CD8-positive, alpha-beta memory T cell (primary cell): ENCODE data around the gene NT5DC4. TPM values are rescaled to one million over a fixed set of nuclear protein-coding genes. Genes with fewer than 3 reads are reported as not detected.
"Not testable (repeated sequence)": the region's sequence is repeated elsewhere in the genome, so short reads cannot be mapped to it uniquely, and the experiment has no call there.

Source experiments
- CTCF ChIA-PET: fragments of 350-600 bp; sonication (Branson Sonifier 250); formaldehyde crosslinking; loops from one replicate; lab custom pipeline; 2021; ENCODE audit warnings: antibody characterized with exemption; lab: Charles Lee
- POLR2A ChIA-PET: fragments of 350-600 bp; sonication (Branson Sonifier 250); formaldehyde crosslinking; loops from one replicate; lab custom pipeline; 2021; ENCODE audit warnings: antibody characterized with exemption; lab: Charles Lee
- DNase-seq, 5 donors: peaks; one replicate each; pipeline versions ENCODE4 v3.0.0 to v3.0.0-alpha.2; 2020 to 2022; ENCODE audit warnings: mixed read lengths in 1 of 5
- H3K27ac ChIP-seq: one replicate; pipeline ENCODE4 v1.7.0; 2013; ENCODE audit warnings: low read depth, mild to moderate bottlenecking, low read length, moderate library complexity
- H3K27me3 ChIP-seq: 2 replicates; pipeline ENCODE4 v1.7.0; 2013; ENCODE audit warnings: low read length, mild to moderate bottlenecking; ENCODE audit not compliant: insufficient read depth, poor library complexity, severe bottlenecking
- H3K36me3 ChIP-seq: 2 replicates; pipeline ENCODE4 v1.7.0; 2013; ENCODE audit warnings: mild to moderate bottlenecking, low read length, moderate library complexity; ENCODE audit not compliant: insufficient read depth
- H3K4me1 ChIP-seq: 2 replicates; pipeline ENCODE4 v1.7.0; 2013; ENCODE audit warnings: mild to moderate bottlenecking, low read length, moderate library complexity; ENCODE audit not compliant: insufficient read depth
- H3K4me3 ChIP-seq: 2 replicates; pipeline ENCODE4 v1.7.0; 2013; ENCODE audit warnings: mild to moderate bottlenecking, low read length
- H3K9me3 ChIP-seq: 2 replicates; pipeline ENCODE4 v1.7.0; 2013; ENCODE audit warnings: mild to moderate bottlenecking, low read length
- H3K27ac Mint-ChIP-seq, 8 donors: one replicate each; pipeline ENCODE4 v1.8.0; 2020 to 2021; ENCODE audit warnings: mixed read lengths in 8 of 8, mild to moderate bottlenecking in 6 of 8, inconsistent platforms in 3 of 8, moderate library complexity in 3 of 8
- H3K27me3 Mint-ChIP-seq, 2 donors: one replicate each; pipeline ENCODE4 v1.8.0; 2020 to 2021; ENCODE audit warnings: mixed read lengths in 2 of 2, mild to moderate bottlenecking in 1 of 2, moderate library complexity in 1 of 2
- H3K36me3 Mint-ChIP-seq, 3 donors: one replicate each; pipeline ENCODE4 v1.8.0; 2020 to 2021; ENCODE audit warnings: mixed read lengths in 3 of 3, inconsistent platforms in 1 of 3, mild to moderate bottlenecking in 1 of 3
- H3K4me1 Mint-ChIP-seq, 3 donors: one replicate each; pipeline ENCODE4 v1.8.0; 2020 to 2021; ENCODE audit warnings: mixed read lengths in 3 of 3, inconsistent platforms in 1 of 3, mild to moderate bottlenecking in 1 of 3
- H3K4me3 Mint-ChIP-seq, 7 donors: one replicate each; pipeline ENCODE4 v1.8.0; 2020 to 2021; ENCODE audit warnings: mixed read lengths in 7 of 7, mild to moderate bottlenecking in 6 of 7, moderate library complexity in 4 of 7, inconsistent platforms in 2 of 7
- H3K9me3 Mint-ChIP-seq, 5 donors: one replicate each; pipeline ENCODE4 v1.8.0; 2020 to 2022; ENCODE audit warnings: mixed read lengths in 5 of 5, mild to moderate bottlenecking in 3 of 5, moderate library complexity in 2 of 5, inconsistent platforms in 1 of 5
- polyA plus RNA-seq: library from polyadenylated mRNA; unstranded; fragments of 300-500 nt; fragmentation: Illumina TruSeq; gene quantifications from one replicate; pipeline ENCODE4 v1.2.3, GENCODE V29; 2021
- total RNA-seq, 2 experiments: library from RNA; stranded (reverse); gene quantifications; one replicate each; pipeline ENCODE4 v1.2.3, GENCODE V29; 2021

Gene NT5DC4
- total and polyA plus RNA-seq, 3 experiments from 2014 or later, result not detected

DNA sequence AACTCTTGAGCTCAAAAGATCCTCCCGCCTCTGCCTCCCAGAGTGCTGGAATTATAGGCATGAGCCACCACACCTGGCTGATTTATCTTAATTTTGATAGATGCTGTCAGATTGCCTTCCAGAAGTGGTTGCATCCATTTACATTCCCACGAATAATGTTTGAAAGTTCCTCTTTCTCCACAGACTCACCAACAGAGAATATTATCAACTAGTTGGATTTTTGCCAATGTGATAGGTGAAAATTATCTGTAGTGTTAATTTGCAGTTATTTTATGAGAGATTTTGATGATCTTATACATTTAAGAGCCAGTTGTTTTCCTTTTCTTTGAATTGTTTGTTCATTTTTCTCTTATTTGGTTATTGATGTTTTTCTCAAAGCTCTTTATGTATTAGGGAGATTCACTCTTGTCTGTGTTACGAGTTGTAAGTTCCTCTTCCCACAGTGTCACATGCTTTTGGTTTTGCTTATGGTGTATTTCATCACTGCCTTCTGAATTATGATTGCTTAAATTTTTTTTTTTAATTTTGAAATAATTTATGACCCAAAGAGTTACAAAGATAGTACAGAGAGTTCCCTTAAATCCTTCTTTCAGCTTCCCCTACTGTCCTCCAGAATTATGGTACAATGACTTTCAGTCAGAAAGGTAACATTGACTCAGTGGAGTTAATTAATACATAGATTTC, 20.7 kb upstream of the NT5DC4 start:
- Histone ChIP-seq H3K9me3 (no peaks in the 10 kb centered on the region), H3K27ac (no peak overlapping the region), H3K36me3 (no peaks in the 10 kb centered on the region), H3K4me3 (no peak overlapping the region), H3K4me1 (no peaks in the 10 kb centered on the region), H3K27me3 (no peaks in the 10 kb centered on the region)
- peaks cover 0 to under 1% (median 0%) of the 10 kb centered on the region in 3 donors for H3K4me1 Mint-ChIP-seq
- CTCF ChIA-PET, result interaction anchor here (0.7 to 1.0 kb wide), 2 partner anchors 8 to 11 kb away, joined by 3 read pairs; no protein-coding TSS in a partner anchor
- no peaks in the 10 kb centered on the region for H3K9me3 Mint-ChIP-seq
- no peak overlapping the region for H3K27ac Mint-ChIP-seq
- no peak overlapping the region for H3K4me3 Mint-ChIP-seq
- no peak for DNase-seq
- peaks cover 2 to 14% of the 10 kb centered on the region in 2 donors for H3K27me3 Mint-ChIP-seq
- H3K36me3 Mint-ChIP-seq, result peaks cover 0 to 2% (median 0%) of the 10 kb centered on the region in 3 donors
- POLR2A ChIA-PET, result no interaction called here

DNA sequence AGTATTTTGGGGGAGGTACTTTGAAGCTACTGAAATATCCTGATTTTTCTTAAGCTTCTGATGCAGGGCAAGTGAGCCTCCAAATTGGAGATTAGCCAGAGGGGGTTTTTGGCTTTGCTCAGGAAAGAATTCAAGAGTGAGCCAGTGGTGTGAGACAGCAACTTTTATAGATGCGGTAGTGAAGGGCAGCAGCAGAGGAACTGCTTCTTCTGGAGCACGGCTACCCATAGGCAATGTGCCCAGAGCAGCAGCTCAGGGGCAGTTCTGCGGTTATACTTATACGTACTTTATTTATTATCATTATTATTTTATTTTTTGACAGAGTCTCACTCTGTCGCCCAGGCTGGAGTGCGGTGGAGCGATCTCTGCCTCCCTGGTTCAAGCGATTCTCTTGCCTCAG, 19.8 kb upstream of the NT5DC4 start:
- H3K36me3 Mint-ChIP-seq, result peaks cover 0 to 2% (median 0%) of the 10 kb centered on the region in 3 donors
- CTCF ChIA-PET, result interaction anchor here (1.0 kb wide), 1 partner anchor 9 kb away, joined by 3 read pairs; no protein-coding TSS in a partner anchor
- H3K27me3 Mint-ChIP-seq, result peaks cover 2 to 14% of the 10 kb centered on the region in 2 donors
- H3K4me3 Mint-ChIP-seq, result no peak overlapping the region
- Histone ChIP-seq H3K4me1 (peaks cover 8% of the 10 kb centered on the region), H3K27ac (no peak overlapping the region), H3K4me3 (no peak overlapping the region), H3K9me3 (no peaks in the 10 kb centered on the region), H3K36me3 (no peaks in the 10 kb centered on the region), H3K27me3 (no peaks in the 10 kb centered on the region)
- H3K4me1 Mint-ChIP-seq, result peaks cover 5 to 10% (median 8%) of the 10 kb centered on the region in 3 donors
- POLR2A ChIA-PET, result no interaction called here
- no peak overlapping the region for H3K27ac Mint-ChIP-seq
- no peaks in the 10 kb centered on the region for H3K9me3 Mint-ChIP-seq
- DNase-seq, result no peak

DNA sequence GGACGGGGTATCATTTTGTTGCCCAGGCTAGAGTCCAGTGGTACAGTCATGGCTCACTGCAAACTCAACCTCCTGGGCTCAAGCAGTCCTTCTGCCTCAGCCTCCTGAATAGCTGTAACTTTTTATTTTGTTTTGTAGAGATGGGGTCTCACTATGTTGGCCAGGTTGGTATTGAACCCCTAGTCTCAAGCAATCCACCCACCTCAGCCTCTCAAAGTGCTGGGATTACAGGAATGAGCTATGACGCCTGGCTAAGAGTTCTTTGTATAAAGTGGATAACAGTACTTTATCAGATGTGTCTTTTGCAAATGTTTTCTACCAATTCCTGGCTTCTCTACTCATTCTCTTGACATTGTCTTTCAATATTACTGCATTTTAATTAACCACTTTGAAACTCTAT, 17.1 kb upstream of the NT5DC4 start:
- Mint-ChIP-seq H3K4me1 (peaks cover 27 to 36% (median 30%) of the 10 kb centered on the region in 3 donors), H3K4me3 (no peak overlapping the region), H3K36me3 (peaks cover 0 to 2% (median 0%) of the 10 kb centered on the region in 3 donors), H3K9me3 (no peaks in the 10 kb centered on the region), H3K27ac (no peak overlapping the region), H3K27me3 (peaks cover 2 to 14% of the 10 kb centered on the region in 2 donors)
- Histone ChIP-seq H3K4me1 (peaks cover 16% of the 10 kb centered on the region), H3K4me3 (no peak overlapping the region), H3K27ac (no peak overlapping the region), H3K36me3 (no peaks in the 10 kb centered on the region), H3K27me3 (no peaks in the 10 kb centered on the region), H3K9me3 (no peaks in the 10 kb centered on the region)
- CTCF ChIA-PET, result no interaction called here
- no peak for DNase-seq
- POLR2A ChIA-PET, result no interaction called here

DNA sequence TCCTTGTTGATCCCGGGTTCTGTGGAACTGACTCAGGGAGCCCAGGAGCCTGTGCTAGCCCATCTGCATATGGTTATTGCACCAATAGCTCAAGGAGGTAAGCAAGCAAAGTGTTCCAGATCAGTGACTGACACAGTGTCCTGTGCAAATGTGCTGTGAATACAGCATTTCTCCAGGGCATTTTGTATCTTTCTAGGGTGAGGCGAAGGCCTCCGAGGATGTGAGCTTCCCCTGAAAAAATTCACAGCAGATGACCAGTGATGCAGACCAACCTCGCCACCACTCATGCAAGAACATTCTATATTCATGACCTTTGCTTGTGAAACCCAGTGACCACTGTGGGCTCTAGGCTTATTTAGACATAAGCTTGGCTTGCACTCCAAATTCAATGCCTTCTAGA, 15.2 kb upstream of the NT5DC4 start:
- peaks cover 16% of the 10 kb centered on the region for H3K4me1 ChIP-seq
- Mint-ChIP-seq H3K4me1 (peaks cover 37 to 49% (median 37%) of the 10 kb centered on the region in 3 donors), H3K9me3 (no peaks in the 10 kb centered on the region), H3K4me3 (no peak overlapping the region), H3K27ac (no peak overlapping the region), H3K27me3 (peaks cover 2 to 14% of the 10 kb centered on the region in 2 donors), H3K36me3 (peaks cover 0 to 2% (median 0%) of the 10 kb centered on the region in 3 donors)
- H3K27me3 ChIP-seq, result no peaks in the 10 kb centered on the region
- no peaks in the 10 kb centered on the region for H3K9me3 ChIP-seq
- ChIA-PET POLR2A (interaction anchor here (1.2 kb wide), 1 partner anchor 13 kb away, joined by 11 read pairs; no protein-coding TSS in a partner anchor), CTCF (interaction anchor here (1.4 to 2.1 kb wide), 2 partner anchors 11 to 14 kb away, joined by 4 to 14 read pairs; no protein-coding TSS in a partner anchor)
- H3K36me3 ChIP-seq, result no peaks in the 10 kb centered on the region
- H3K4me3 ChIP-seq, result no peak overlapping the region
- no peak for DNase-seq
- H3K27ac ChIP-seq, result no peak overlapping the region

DNA sequence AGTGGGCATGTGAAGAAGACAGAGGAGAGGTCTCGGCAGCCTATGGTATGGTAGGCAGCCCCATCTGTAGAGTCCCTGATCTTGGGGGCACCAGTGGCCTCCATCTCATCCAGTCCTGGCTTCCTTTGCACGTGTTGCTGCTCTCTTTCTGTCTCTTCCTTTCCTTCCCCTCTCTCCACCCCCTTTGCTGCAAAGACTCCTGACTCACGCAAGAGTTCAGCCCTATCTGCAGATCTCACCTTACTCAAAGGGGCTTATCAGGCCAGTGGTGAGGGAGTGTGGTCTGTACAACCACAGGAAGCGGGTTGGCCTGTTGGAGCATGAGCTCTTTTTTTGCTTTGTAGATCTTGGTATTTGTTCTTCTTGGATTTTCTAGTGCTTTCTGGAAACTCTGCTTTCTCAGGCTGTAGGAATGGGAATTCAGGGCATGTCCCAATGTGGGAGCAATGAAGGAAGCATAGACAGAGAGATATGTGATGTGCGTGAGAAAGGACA, 14.6 kb upstream of the NT5DC4 start:
- ChIA-PET POLR2A (interaction anchor here (1.2 kb wide), 1 partner anchor 13 kb away, joined by 11 read pairs; no protein-coding TSS in a partner anchor), CTCF (interaction anchor here (0.8 to 2.1 kb wide), 3 partner anchors 9 to 14 kb away, joined by 4 to 14 read pairs (median 4); no protein-coding TSS in a partner anchor)
- peak overlapping the region in 6 of 8 donors; percentile 16 to 58 (median 40) for H3K27ac Mint-ChIP-seq
- no peaks in the 10 kb centered on the region for H3K36me3 ChIP-seq
- peaks cover 37 to 49% (median 39%) of the 10 kb centered on the region in 3 donors for H3K4me1 Mint-ChIP-seq
- H3K36me3 Mint-ChIP-seq, result peaks cover 0 to 2% (median 0%) of the 10 kb centered on the region in 3 donors
- no peaks in the 10 kb centered on the region for H3K27me3 ChIP-seq
- peaks cover 16% of the 10 kb centered on the region for H3K4me1 ChIP-seq
- peak overlapping the region in 6 of 7 donors; percentile 1 to 70 (median 49) for H3K4me3 Mint-ChIP-seq
- H3K9me3 Mint-ChIP-seq, result no peaks in the 10 kb centered on the region
- no peak overlapping the region for H3K4me3 ChIP-seq
- H3K27ac ChIP-seq, result no peak overlapping the region
- H3K27me3 Mint-ChIP-seq, result peaks cover 2 to 11% of the 10 kb centered on the region in 2 donors
- no peaks in the 10 kb centered on the region for H3K9me3 ChIP-seq
- peak in 4 of 5 donors; percentile 45 to 71 (median 60) for DNase-seq

DNA sequence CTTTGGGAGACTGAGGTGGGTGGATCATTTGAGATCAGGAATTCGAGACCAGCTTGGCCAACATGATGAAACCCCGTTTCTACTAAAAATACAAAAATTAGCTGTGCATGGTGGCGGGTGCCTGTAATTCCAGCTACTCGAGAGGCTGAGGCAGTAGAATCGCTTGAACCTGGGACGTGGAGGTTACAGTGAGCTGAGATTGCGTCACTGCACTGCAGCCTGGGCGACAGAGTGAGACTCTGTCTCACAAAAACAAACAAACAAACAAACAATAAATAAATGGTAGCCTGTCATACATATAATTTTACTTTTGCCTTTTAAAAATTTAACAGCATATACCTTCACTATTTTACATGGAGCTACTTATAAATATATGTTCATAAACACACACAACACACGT, 13.9 kb upstream of the NT5DC4 start:
- peaks cover 37 to 49% (median 39%) of the 10 kb centered on the region in 3 donors for H3K4me1 Mint-ChIP-seq
- ChIA-PET CTCF (interaction anchor here (0.8 to 2.1 kb wide), 3 partner anchors 10 to 177 kb away, joined by 4 to 14 read pairs (median 4); no protein-coding TSS in a partner anchor), POLR2A (interaction anchor here (1.2 kb wide), 1 partner anchor 12 kb away, joined by 11 read pairs; no protein-coding TSS in a partner anchor)
- not testable (repeated sequence) for DNase-seq, H3K9me3 ChIP-seq, H3K27me3 ChIP-seq, H3K36me3 Mint-ChIP-seq, H3K36me3 ChIP-seq, H3K27me3 Mint-ChIP-seq, H3K9me3 Mint-ChIP-seq, H3K4me3 ChIP-seq, H3K27ac Mint-ChIP-seq, H3K27ac ChIP-seq
- peaks cover 16% of the 10 kb centered on the region for H3K4me1 ChIP-seq
- H3K4me3 Mint-ChIP-seq, result peak overlapping the region in 1 of 7 donors; percentile 12

DNA sequence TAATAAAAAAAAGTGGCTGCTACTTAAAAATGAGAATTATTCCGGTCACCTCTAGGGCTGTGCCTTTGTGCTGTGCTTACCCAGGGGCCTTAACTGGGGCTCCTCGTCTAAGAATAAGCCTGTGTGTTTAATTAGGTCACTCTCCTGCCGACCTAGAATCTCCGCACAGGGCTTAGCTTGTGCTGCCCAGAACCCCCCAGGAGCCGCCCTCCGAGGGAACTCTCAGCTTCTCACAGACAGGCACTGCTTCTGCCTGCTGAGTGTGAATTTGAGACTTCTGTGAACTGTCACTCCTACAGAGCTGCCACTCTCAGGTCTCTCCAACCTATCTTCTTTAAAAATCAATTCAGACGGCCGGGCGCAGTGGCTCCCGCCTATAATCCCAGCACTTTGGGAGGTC, 11.9 kb upstream of the NT5DC4 start:
- no peak for DNase-seq
- Mint-ChIP-seq H3K27me3 (peaks cover 0 to 4% of the 10 kb centered on the region in 2 donors), H3K4me3 (peak overlapping the region in 4 of 7 donors; percentile 26 to 73 (median 48)), H3K4me1 (peaks cover 37 to 49% (median 39%) of the 10 kb centered on the region in 3 donors), H3K36me3 (no peaks in the 10 kb centered on the region), H3K27ac (peak overlapping the region in 5 of 8 donors; percentile 24 to 78 (median 58)), H3K9me3 (no peaks in the 10 kb centered on the region)
- no peaks in the 10 kb centered on the region for H3K9me3 ChIP-seq
- no peak overlapping the region for H3K27ac ChIP-seq
- ChIA-PET CTCF (interaction anchor here (1.4 to 1.7 kb wide), 2 partner anchors 19 to 109 kb away, joined by 5 to 6 read pairs; no protein-coding TSS in a partner anchor), POLR2A (no interaction called here)
- no peaks in the 10 kb centered on the region for H3K36me3 ChIP-seq
- no peaks in the 10 kb centered on the region for H3K27me3 ChIP-seq
- peaks cover 16% of the 10 kb centered on the region for H3K4me1 ChIP-seq
- H3K4me3 ChIP-seq, result no peak overlapping the region
